HG02571 (cell line): Measurements from ENCODE around the gene FNDC7.
"Not testable (repeated sequence)": the region's sequence is repeated elsewhere in the genome, so short reads cannot be mapped to it uniquely, and the experiment has no call there.

ENCODE experiments used
- ATAC-seq: cut with Tn5 transposase; IDR thresholded peaks from one replicate; pipeline ENCODE4 v1.9.1; 2021; ENCODE audit warnings: mild to moderate bottlenecking, moderate library complexity; ENCODE audit not compliant: unreplicated experiment

The FNDC7 gene

GRCh38 chr1:108712606-108713150 is at the start of gene FNDC7:
TSS of gene FNDC7 (plus strand) at chr1:108712908. CDS start at chr1:108712934, 26 bp downstream.
- no peak for ATAC-seq

- no peak for ATAC-seq
Measured at GRCh38 chr1:108663074-108663473, 49.6 kb upstream of the FNDC7 start.

GRCh38 chr1:108664481-108664880 is 48.2 kb upstream of the FNDC7 start:
- ATAC-seq: no peak

GRCh38 chr1:108665067-108665466 is 47.6 kb upstream of the FNDC7 start:
- no peak for ATAC-seq

GRCh38 chr1:108665771-108666170 is 46.9 kb upstream of the FNDC7 start:
- ATAC-seq: no peak

GRCh38 chr1:108667422-108667821 is 45.3 kb upstream of the FNDC7 start:
- ATAC-seq: not testable (repeated sequence)

GRCh38 chr1:108668777-108669176 is 43.9 kb upstream of the FNDC7 start:
- no peak for ATAC-seq

- no peak for ATAC-seq
Measured at GRCh38 chr1:108669679-108670078, 43.0 kb upstream of the FNDC7 start.

GRCh38 chr1:108670131-108670773 is 42.5 kb upstream of the FNDC7 start:
- ATAC-seq: no peak

- no peak for ATAC-seq
Measured at GRCh38 chr1:108671143-108671542, 41.6 kb upstream of the FNDC7 start.

- no peak for ATAC-seq
Measured at GRCh38 chr1:108678706-108679105, 34.0 kb upstream of the FNDC7 start.

- ATAC-seq: no peak
Measured at GRCh38 chr1:108679586-108680213, 33.0 kb upstream of the FNDC7 start.

GRCh38 chr1:108681701-108682100 is 31.0 kb upstream of the FNDC7 start:
- not testable (repeated sequence) for ATAC-seq

GRCh38 chr1:108685529-108685928 is 27.2 kb upstream of the FNDC7 start:
- no peak for ATAC-seq

GRCh38 chr1:108686614-108687313 is 25.9 kb upstream of the FNDC7 start:
- no peak for ATAC-seq

- ATAC-seq: no peak
Measured at GRCh38 chr1:108691128-108691941, 21.4 kb upstream of the FNDC7 start.

- peak; percentile 95 for ATAC-seq
Measured at GRCh38 chr1:108691942-108692723, 20.6 kb upstream of the FNDC7 start, which contains the start of gene PRPF38B. TSS of gene PRPF38B (plus strand) at chr1:108692310. CDS start at chr1:108692592, 282 bp downstream.

GRCh38 chr1:108692724-108693655 is 19.7 kb upstream of the FNDC7 start:
- ATAC-seq: peak; percentile 56

- no peak for ATAC-seq
Measured at GRCh38 chr1:108695535-108695934, 17.2 kb upstream of the FNDC7 start.
